ENCODE data around the gene ITPKC.

Gene ITPKC

DNA sequence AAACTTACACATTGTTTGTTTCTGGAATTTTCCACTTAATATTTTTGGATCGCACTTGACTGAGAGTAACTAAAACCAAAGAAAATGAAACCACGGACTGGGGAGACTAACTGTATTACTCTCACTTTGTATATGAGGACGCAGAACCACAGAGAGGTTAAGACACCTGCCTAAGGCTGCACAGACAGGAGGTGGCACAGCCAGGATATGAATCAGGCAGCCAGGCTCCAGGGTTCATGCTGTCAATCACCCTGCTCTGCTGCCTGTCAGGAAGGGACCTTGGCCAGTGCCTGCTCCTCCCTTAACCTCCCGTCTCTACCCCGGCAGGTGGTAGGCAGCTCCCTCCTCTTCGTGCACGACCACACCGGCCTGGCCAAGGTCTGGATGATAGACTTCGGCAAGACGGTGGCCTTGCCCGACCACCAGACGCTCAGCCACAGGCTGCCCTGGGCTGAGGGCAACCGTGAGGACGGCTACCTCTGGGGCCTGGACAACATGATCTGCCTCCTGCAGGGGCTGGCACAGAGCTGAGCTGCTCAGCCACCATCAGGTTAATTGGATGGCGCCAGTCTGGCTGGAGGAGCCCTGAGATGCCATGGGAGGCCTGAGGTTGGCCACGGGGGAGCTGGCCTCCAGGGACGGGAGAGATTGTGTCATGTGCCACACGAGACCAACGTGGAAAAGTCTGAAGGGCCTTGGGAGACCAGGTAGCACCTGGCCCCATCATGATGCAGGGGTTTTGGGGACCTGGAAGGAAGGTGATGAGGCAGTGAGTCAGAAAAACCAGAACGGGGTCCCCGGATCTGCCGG is 22.3 kb downstream of the ITPKC start:
- in situ Hi-C loops (cut with MboI; ENCODE audit: low sequenced_read_pairs) = no loop called here

DNA sequence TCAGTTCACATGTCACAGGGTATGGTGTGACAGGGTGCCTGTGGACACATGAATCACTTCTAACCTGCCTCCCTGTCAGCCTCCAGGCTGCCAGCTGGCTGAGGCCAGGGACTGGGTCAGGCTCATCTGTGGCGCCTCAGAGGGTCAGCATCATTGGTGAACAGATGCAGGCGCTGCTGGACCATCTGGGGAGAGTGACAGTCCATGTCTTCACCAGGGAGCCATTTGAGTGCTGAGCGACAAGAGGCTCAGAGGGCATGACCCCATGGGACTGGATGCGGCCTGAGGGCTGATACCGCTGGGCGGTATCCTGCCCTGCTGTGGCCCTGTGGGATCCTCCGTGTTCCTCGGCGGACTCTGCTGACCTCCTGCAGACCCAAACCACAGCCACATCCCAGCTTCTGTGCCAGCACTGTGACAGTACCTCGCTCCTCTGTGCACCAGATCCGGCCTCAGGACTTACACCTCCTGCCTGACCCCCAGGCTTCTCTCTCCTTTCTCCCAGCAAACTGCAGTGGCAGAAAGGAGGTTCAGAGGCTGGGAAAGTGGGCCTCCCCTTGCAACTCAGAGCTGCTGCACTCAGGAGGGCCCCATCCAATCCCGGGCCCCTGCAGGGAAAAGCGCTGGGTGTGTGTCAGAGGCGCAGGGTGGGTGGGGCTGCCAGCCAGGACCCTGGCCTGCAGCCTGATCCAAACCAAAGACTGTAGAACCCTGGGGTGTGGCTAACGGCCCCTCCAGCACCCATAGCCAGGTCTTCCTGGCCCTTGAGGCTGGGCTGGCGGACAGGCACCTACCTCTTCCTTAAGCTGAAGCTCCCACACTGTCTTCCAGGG is 23.2 kb downstream of the ITPKC start:
- in situ Hi-C loops (cut with MboI; ENCODE audit: low sequenced_read_pairs) = no loop called here

DNA sequence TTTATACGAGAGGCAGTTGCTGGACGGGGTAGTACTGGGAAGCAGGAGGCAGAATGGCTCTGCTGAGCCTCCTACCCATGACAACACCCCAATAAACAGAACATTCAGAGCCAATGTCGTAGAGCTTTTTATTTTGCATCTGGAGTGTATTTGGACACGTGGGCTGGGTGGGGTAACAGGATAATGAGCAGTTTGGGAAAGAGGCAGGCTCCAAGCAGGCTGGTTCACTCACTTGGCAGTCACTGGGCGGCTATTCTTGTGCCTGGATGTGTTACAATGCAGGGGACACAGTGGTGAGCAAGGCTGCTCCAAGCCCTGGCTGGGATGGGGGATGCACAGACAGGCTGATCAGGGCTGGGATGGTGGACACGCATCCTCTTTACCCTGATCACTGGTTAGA is 23.8 kb downstream of the ITPKC start:
- in situ Hi-C loops (cut with MboI; ENCODE audit: low sequenced_read_pairs) = no loop called here

DNA sequence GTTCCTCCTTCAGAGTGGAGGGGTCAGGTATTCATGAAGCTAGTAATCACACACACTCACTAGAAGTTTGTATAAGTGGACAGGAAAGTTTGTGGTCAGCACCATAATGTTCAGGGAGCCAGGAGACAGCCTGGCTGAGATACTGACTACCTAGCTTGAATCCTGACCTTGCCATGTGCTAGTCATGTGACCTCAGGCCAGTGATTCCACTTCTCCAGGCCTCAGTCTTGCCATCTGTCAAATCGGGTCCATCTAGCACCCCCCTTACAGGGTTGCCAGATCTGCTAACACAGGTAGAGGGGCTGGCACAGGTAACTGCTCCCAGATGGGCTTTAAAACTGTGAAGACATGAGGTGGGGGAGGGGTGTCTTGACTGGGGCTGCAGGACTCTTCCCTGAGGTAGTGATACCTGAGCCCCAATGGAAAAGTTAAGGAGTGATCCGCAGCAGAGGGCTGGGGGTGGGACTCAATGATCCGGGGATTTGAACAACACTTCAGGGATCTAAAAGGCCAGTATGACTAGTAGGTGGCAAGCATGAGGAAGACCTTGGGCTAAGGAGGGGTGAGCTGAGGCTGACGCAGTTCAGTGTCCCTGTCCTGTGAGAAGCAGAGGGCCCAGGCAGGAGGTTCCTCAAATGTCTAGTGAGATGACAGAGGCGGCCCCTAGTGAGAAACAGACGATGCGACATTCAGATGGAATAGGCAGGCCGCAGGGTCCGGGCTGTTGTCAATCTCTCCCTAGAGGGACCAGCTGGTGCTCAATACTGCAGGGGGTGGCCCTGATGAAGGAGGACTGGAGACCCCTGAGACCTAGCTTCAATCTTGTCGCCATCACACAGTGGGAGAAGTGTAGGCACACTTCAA is 24.8 kb downstream of the ITPKC start:
- in situ Hi-C loops (cut with MboI; ENCODE audit: low sequenced_read_pairs) = no loop called here

DNA sequence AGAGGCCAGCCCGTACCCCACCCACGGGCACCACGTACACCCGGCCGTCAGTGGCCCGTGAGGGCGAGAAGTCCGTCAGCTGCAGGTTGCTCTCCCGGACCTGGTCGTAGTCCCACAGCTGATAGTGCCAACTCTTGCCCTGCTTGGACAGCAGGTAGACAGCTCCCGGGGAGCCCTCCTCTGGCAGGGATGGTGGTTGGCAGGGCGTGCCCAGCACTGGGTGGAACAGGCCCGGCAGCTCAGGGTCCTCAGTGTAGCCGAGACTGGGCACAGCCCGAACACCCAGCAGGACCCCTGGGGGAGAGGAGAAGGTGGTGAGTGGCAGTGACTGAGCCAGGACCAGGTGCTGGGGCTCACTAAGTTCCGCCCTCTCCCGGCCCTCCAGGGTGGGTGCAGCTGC is 25.6 kb downstream of the ITPKC start:
- in situ Hi-C loops (cut with MboI; ENCODE audit: low sequenced_read_pairs) = no loop called here

DNA sequence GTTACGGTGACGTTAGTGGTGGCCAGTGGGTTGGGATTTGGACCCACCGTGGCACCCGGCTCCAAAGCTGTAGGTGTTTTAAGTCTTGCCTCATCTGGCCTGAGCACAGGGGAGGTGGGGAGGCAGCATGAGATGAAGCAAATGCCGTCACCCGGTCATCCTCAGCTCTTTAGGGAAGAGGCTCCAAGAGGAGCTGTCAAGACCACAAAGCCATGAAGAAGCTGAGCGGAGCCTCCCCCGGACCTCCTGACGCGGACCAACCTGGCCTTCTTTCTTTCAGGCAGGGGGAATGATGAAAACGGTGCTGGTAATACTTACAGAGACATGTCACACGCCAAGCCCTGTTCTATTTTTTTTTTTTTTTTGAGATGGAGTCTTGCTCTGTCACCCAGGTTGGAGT is 26.0 kb downstream of the ITPKC start:
- in situ Hi-C loops (cut with MboI; ENCODE audit: low sequenced_read_pairs) = no loop called here

DNA sequence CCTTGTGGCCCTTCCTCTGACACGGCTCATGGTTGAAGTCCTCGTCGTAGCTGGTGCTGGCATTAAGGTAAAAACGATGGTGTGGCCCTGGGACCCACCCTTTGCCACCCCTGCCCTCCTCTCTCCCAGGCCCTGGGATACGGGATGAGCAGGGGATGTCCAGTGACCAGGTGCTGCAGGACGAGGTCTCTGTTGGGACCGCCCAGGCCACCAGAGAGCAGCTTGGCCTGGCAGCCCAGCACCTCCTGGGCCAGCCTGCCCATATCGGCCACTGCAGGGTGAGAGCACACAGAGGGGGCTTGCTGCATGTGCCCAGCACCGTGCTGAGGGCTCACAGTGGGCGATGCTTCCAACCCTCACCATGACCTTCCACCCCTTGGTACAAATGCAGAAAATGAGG is 27.0 kb downstream of the ITPKC start:
- in situ Hi-C loops (cut with MboI; ENCODE audit: low sequenced_read_pairs) = no loop called here

DNA sequence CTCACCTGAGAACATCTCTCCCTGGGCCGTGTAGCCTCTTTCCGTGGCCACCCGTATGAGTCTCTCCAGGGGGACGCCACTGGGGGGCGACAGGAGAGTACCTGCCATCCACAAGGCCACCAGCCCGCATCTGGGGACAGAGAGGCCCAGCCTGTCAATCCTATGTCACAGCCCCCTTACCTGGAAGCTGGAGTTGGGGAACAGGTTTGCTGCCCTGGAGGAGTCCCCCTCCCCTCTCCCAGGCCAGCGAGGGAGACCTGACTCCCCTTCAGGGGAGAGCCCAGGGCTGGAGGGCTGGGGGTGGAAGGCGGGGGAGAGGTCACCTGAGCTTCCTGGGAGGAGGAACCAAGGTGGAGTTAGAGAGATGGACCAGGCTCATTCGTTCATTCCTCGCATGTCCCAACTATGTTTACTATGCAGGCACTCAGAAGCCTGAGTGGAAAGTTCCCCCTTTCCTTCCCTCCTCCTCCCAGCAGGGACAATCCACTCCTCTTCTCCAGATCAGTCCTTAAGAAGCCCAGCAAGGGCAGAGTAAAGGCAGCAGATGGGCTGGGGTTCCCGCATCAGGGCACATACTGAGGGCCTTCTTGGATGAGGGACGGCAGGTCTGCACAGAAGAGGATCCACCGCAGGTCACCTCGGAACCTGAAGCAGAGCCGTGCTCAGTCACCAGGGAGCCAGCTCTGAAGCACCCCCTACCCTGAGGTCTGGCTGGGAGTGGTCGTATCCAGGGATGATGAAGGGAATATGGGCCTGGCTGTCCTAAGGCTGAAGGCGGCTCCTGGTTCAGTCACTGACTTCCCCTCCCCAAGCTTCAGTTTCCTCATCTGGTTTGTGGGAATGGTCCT is 27.9 kb downstream of the ITPKC start:
- in situ Hi-C loops (cut with MboI; ENCODE audit: low sequenced_read_pairs) = no loop called here

DNA sequence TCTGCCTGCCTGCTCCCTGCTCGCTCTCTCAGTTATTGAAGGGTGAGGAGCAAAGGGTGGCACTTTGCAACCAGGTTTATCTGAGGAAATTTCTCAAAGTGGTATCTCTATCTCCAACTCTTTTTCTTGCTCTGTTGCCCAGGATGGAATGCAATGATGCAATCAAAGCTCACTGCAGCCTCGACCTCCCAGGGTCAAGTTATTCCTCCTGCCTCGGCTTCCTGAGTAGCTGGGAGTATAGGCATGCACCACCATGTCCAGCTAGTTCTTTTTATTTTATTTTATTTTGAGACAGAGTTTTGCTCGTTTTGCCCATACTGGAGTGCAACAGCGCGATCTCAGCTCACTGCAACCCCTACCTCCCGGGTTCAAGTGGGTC is 28.5 kb downstream of the ITPKC start:
- in situ Hi-C loops (cut with MboI; ENCODE audit: low sequenced_read_pairs) = no loop called here

DNA sequence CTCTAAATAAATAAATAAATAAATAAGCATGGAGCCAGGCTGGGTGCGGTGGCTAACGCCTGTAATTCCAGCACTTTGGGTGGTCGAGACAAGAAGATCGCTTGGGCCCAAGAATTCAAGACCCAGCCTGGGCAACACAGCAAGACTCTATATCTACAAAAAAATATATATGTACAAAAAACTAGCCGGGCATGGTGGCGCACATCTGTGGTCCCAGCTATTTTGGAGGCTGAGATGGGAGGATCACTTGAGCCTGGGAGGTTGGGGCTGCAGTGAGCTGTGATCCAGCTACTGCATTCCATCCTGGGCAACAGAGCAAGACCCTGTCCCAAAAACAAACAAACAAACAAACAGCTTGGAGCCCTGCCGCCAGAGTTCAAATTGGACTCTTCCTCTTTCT is 30.6 kb downstream of the ITPKC start:
- in situ Hi-C loops (cut with MboI; ENCODE audit: low sequenced_read_pairs) = no loop called here

DNA sequence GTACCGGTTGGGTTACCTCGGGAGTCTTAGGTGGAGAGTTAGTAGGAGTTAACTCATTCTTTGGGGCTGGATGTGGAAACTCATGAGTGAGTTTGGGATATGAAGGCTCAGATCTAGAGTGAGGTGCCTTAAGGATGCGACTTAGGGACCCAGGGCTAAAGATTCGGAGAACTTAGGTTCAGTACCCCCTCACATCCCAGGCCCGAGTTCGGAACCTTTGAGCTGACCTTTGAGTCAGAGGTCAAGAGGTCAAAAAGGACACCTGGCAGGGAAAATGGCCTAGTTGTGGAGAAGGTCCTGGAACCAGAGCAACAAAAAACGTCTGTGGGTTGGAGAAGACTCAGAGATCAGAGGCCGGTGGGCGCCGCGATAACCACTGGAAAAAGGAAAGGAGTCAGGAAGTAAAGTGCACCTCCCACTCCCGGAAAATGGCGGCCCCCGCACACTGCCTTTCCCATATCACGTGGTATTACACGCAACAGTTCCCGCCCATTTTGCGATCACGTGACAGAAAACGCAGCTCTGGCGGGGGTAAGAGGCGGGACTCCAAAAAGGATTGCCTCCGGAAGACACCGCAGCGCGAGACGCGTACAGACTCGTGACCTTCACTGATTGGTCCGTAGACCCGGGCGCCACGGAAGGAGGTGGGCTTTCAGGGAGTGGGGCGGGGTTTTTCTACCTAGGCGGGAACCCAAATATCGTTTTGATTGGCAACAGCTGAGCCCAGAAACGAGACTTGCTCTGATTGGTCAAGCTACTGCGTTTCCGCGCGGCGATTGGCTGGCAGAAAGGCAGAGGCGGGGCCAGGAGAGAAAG is 33.4 kb downstream of the ITPKC start, which contains the start of gene ACTMAP:
Gene ACTMAP (minus strand): TSS at position 420 of the 816 bp plus-strand sequence. CDS start 674 bp downstream, outside the sequence.
- in situ Hi-C loops (cut with MboI; ENCODE audit: low sequenced_read_pairs) = no loop called here

DNA sequence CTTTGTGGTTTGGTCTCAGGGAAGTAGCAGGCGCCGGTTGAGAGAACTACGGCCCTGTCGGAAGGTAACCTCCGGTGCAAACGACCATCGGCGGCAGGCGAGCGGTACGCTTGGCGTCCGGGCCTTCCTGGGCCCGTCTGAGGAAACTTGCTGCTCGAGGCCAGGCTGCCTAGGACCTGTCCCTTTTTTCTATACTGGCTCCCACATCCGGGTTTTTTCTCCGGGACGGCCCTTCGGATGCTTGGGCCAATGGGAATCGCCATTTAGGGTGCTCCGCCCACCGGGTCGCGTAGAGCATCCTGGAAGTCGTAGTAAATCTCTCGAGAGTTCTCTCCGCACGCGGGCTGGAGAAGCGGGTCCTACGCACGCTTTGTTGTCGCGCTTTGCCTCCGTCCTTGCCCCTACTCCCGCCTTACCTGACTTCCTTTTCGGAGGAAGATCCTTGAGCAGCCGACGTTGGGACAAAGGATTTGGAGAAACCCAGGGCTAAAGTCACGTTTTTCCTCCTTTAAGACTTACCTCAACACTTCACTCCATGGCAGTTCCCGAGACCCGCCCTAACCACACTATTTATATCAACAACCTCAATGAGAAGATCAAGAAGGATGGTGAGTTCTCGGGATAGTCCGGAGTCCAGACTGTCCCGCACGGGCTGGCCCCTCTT is 34.1 kb downstream of the ITPKC start, which contains the start of gene SNRPA:
Gene SNRPA (plus strand): TSS at position 330 of the 664 bp plus-strand sequence. CDS start 206 bp downstream, at position 536.
- in situ Hi-C loops (cut with MboI; ENCODE audit: low sequenced_read_pairs) = no loop called here

DNA sequence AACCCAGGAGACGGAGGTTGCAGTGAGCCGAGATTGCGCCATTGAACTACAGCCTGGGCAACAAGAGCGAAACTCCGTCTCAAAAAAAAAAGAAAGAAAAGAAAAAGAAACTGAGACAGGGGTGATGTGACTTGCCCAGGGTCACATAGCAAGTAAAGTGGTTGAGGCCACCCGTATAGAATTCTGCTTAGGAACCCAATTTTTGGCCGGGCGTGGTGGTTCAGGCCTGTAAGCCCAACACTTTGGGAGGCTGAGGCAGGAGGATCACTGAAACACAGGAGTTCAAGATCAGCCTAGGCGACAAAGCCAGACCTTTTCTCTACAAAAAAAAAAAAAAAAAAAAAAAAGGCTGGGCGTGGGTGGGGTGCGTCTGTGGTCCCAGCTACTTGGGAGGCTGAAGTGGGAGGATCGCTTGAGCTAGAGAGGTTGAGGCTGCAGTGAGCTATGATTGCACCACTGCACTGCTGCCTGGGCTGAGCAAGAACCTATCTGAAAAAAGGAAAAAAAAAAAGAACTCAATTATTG is 35.4 kb downstream of the ITPKC start:
- in situ Hi-C loops (cut with MboI; ENCODE audit: low sequenced_read_pairs) = no loop called here

DNA sequence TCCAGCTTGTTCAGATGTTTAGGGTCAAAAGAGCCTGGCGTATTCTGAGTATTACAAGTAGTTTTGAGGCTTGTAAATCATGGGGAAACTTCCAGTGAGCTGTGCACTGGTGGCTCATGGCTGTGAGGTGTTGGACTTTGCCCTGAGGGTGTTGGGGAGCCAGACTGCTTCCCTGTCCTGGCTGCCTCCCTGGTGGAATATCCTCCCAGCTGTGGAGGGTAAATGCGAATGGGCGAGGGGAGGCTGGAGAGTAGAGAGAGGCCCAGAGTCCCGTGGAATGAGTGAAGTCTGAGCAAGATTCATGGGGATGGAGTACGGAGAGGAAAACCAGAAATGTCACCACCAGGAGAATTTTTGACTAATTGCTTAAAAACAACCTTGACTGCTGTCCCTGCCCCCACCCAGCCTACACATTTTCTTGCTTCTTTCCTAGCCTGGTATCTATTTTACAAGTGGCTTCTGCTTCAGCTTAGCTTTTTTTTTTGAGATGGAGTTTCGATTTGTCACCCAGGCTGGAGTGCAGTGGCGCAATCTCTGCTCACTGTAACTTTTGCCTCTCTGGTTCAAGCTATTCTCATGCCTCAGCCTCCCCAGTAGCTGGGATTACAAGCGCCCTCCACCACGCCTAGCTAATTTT is 37.8 kb downstream of the ITPKC start:
- in situ Hi-C loops (cut with MboI; ENCODE audit: low sequenced_read_pairs) = no loop called here

DNA sequence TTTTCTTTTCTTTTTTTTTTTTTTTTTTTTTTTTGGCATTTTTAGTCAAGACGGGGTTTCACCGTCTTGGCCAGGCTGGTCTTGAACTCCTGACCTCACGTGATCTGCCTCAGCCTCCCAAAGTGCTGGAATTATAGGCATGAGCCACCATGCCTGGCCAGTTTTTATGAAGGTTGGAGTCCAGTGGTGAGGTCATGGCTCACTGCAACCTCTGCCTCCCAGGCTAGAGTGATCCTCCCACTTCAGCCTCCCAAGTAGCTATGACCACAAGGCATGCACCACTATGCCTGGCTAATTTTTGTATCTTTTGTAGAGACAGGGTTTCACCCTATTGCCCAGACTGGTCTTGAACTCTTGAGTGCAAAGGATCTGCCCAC is 38.3 kb downstream of the ITPKC start:
- in situ Hi-C loops (cut with MboI; ENCODE audit: low sequenced_read_pairs) = no loop called here

DNA sequence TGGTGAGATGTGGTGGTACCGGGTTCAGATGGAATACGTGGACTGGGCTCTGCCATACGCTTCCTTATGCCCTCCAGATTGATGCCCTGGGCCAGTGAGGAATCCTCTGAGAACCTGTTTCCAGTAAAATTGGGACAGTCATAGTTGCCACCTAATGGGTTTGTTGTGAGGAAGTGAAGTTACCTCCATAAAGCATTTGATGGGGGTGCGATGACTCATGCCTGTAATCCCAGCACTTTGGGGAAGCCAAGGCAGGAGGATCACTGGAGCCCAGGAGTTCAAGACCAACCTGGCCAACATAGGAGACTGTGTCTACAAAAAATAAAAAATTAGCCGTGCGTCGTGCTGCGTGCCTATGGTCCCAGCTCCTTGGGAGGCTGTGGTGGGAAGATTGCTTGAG is 38.9 kb downstream of the ITPKC start:
- in situ Hi-C loops (cut with MboI; ENCODE audit: low sequenced_read_pairs) = no loop called here

DNA sequence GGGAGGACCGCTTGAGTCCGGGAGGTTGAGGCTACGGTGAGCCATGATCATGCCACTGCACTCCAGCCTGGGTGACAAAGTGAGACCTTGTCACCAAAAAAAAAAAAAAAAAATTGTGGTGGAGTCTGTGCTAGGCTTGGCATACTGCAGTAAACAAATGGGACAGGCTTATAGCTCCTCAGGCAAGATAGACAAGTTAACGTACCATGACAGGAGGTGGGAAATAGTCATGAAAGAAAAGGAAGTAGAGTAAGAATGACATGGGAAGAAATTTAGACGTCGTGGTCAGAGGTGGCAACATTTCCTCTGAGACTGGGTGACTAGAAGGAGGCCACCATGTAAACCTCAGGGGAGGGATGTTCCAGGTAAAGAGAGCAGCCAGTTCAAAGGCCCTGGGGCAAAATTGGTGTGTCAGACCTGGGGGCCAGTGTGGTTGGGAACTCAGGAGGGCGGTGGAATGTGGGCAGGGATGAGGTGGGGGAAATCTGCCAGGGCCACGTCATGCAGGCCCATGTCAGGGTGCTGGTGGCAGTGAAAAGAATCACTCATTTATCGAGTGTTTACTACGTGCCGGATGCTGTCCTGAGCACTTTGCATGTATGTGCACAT is 39.7 kb downstream of the ITPKC start:
- in situ Hi-C loops (cut with MboI; ENCODE audit: low sequenced_read_pairs) = no loop called here

DNA sequence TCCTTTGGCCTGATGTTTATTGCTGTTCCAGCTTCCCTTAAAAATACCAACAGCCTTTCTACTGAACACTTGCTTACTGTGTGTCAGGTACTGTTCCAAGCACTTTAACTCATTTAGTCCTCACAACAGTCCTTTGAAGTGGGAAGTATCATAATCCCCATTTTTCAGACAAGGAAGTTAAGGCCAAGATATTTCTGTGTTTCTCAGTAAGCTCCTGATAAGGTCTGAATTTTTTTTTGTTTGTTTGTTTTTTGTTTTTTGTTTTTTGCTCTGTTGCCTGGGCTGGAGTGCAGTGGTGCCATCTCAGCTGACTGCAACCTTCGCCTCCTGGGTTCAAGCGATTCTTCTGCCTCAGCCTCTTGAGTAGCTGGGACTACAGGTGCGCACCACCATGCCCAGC is 41.6 kb downstream of the ITPKC start:
- in situ Hi-C loops (cut with MboI; ENCODE audit: low sequenced_read_pairs) = no loop called here
